NCI-H524 treated with DMSO at 0.1 percent for 48 hours (cell line): ENCODE measurements around the gene TRIM38.
"Not testable (repeated sequence)": the region's sequence is repeated elsewhere in the genome, so short reads cannot be mapped to it uniquely, and the experiment has no call there.

ENCODE experiments used
- DNase-seq: peaks from one replicate; lab custom pipeline; 2025; lab: John Stamatoyannopoulos, UW

The TRIM38 gene

GRCh38 chr6:25943887-25944286 is 18.7 kb upstream of the TRIM38 start:
- no peak for DNase-seq

- no peak for DNase-seq
These were observed 17.7 kb upstream of the TRIM38 start for GRCh38 chr6:25944688-25945574.

GRCh38 chr6:25945738-25946137 is 16.9 kb upstream of the TRIM38 start:
- not testable (repeated sequence) for DNase-seq

GRCh38 chr6:25946631-25947030 is 16.0 kb upstream of the TRIM38 start:
- DNase-seq, result no peak

GRCh38 chr6:25947492-25947891 is 15.1 kb upstream of the TRIM38 start:
- not testable (repeated sequence) for DNase-seq

- DNase-seq, result no peak
These were observed 12.9 kb upstream of the TRIM38 start for GRCh38 chr6:25949695-25950094.

GRCh38 chr6:25950297-25950696 is 12.3 kb upstream of the TRIM38 start:
- no peak for DNase-seq

GRCh38 chr6:25951296-25952032 is 11.1 kb upstream of the TRIM38 start:
- DNase-seq, result no peak

GRCh38 chr6:25952535-25952934 is 10.1 kb upstream of the TRIM38 start:
- no peak for DNase-seq

GRCh38 chr6:25953733-25954132 is 8.9 kb upstream of the TRIM38 start:
- DNase-seq, result no peak

- DNase-seq, result no peak
These were observed 7.8 kb upstream of the TRIM38 start for GRCh38 chr6:25954756-25955155.

- DNase-seq, result no peak
These were observed 6.4 kb upstream of the TRIM38 start for GRCh38 chr6:25956226-25956625.

- DNase-seq, result no peak
These were observed 3.9 kb upstream of the TRIM38 start for GRCh38 chr6:25958700-25959162.

GRCh38 chr6:25959890-25960536 is 2.6 kb upstream of the TRIM38 start:
- DNase-seq, result no peak

GRCh38 chr6:25960734-25961133 is 1.9 kb upstream of the TRIM38 start:
- no peak for DNase-seq

GRCh38 chr6:25961619-25962148 is 918 bp upstream of the TRIM38 start:
- no peak for DNase-seq

- DNase-seq, result no peak
These were observed 973 bp downstream of the TRIM38 start for GRCh38 chr6:25963426-25964123.

- DNase-seq, result no peak
These were observed 2.5 kb downstream of the TRIM38 start for GRCh38 chr6:25965058-25965457.

GRCh38 chr6:25966711-25967110 is 4.1 kb downstream of the TRIM38 start:
- DNase-seq, result no peak

- DNase-seq, result no peak
These were observed 6.2 kb downstream of the TRIM38 start for GRCh38 chr6:25968769-25969168.

- DNase-seq, result no peak
These were observed 8.7 kb downstream of the TRIM38 start for GRCh38 chr6:25971187-25971821.
